HCT116 (cell line): Measurements from ENCODE around the gene GNPTAB. TPM values are rescaled to one million over a fixed set of nuclear protein-coding genes. Genes with fewer than 3 reads are reported as not detected.
"Not testable (repeated sequence)": the region's sequence is repeated elsewhere in the genome, so short reads cannot be mapped to it uniquely, and the experiment has no call there.

Experiments used
- ATAC-seq: fragments of 200-7000 bp; cut with Tn5 transposase; 2 replicates; pipeline ENCODE4 v1.9.1; 2020; ENCODE audit warnings: mild to moderate bottlenecking, moderate library complexity
- BruUV-seq: library from RNA; stranded (reverse); fragments of 400-500 nt; replicated peaks from 2 replicates; lab custom pipeline; 2021; lab: Mats Ljungman, UMichigan
- CTCF ChIA-PET: fragments of 300-600 bp; sonication (Branson Sonifier 250); formaldehyde crosslinking; loops from one replicate; lab custom pipeline; 2021; ENCODE audit warnings: antibody characterized with exemption; lab: Charles Lee
- POLR2A ChIA-PET: fragments of 300-600, 350-600 bp; sonication (Branson Sonifier 250); formaldehyde crosslinking; loops from one replicate; lab custom pipeline; 2021; ENCODE audit warnings: antibody characterized with exemption; lab: Charles Lee
- RAD21 ChIA-PET, 2 experiments: fragments of 300-600 bp; sonication (Branson Sonifier 250); formaldehyde crosslinking; loops; one replicate each; lab custom pipeline; 2023; ENCODE audit warnings: low total read pairs in 2 of 2; ENCODE audit not compliant: uncharacterized antibody in 2 of 2, unreplicated experiment in 2 of 2, low non-redundant PET in 1 of 2; lab: Charles Lee
- DNase-seq: peaks from one replicate; pipeline ENCODE4 v3.0.0-alpha.2; 2010; ENCODE audit warnings: low read depth, low spot score
- H2AFZ ChIP-seq: fragments of 200-600 bp; shearing (Covaris generic), sonication (generic); 2 replicates; pipeline ENCODE4 v1.6.1; 2017; ENCODE audit warnings: low read depth, mixed run types, mixed read lengths, antibody characterized with exemption, low read length; ENCODE audit not compliant: poor library complexity, severe bottlenecking
- H3K27ac ChIP-seq: 2 replicates; pipeline ENCODE4 v1.5.1; 2012; ENCODE audit warnings: low read depth, low read length
- H3K27me3 ChIP-seq: fragments of 200-600 bp; sonication (generic); 2 replicates; pipeline ENCODE4 v1.6.1; 2016; ENCODE audit warnings: mixed run types, low read length, mixed read lengths; ENCODE audit not compliant: insufficient read depth
- H3K36me3 ChIP-seq, 2 experiments: fragments of 200-500 bp in 1 of 2; fragments of 200-600 bp in 1 of 2; sonication (Bioruptor generic) in 1 of 2; sonication (generic) in 1 of 2; 2 replicates each; pipeline versions ENCODE4 v1.5.1 to v1.6.1; 2014 to 2016; ENCODE audit warnings: low read length in 2 of 2, inconsistent platforms in 1 of 2, mixed read lengths in 1 of 2, mixed run types in 1 of 2; ENCODE audit not compliant: insufficient read depth in 2 of 2, control insufficient read depth in 1 of 2
- H3K4me1 ChIP-seq, 2 experiments: fragments of 200-600 bp in 1 of 2; sonication (generic) in 1 of 2; 2 replicates each; pipeline versions ENCODE4 v1.5.1 to v1.6.1; 2012 to 2017; ENCODE audit warnings: low read length in 2 of 2, inconsistent platforms in 1 of 2, mild to moderate bottlenecking in 1 of 2, mixed read lengths in 1 of 2, mixed run types in 1 of 2, moderate library complexity in 1 of 2; ENCODE audit not compliant: insufficient read depth in 2 of 2, control insufficient read depth in 1 of 2
- H3K4me2 ChIP-seq: fragments of 200-600 bp; sonication (generic); 2 replicates; pipeline ENCODE4 v1.6.1; 2017; ENCODE audit warnings: mixed run types, low read length, mixed read lengths
- H3K4me3 ChIP-seq, 2 experiments: fragments of 200-600 bp in 1 of 2; sonication (generic) in 1 of 2; replicated peaks in 1 of 2; 2 replicates each; pipeline ENCODE4 v1.5.1; 2011 to 2016; ENCODE audit warnings: low read length in 2 of 2, control low read depth in 1 of 2, low read depth in 1 of 2, mild to moderate bottlenecking in 1 of 2, mixed read lengths in 1 of 2, mixed run types in 1 of 2
- H3K79me2 ChIP-seq: fragments of 200-600 bp; sonication (generic); 2 replicates; pipeline ENCODE4 v1.6.1; 2017; ENCODE audit warnings: mild to moderate bottlenecking, mixed run types, low read length, moderate library complexity, mixed read lengths; ENCODE audit not compliant: insufficient read depth
- H3K9ac ChIP-seq: fragments of 200-600 bp; sonication (generic); 2 replicates; pipeline ENCODE4 v1.6.1; 2016; ENCODE audit warnings: low read length, mixed read lengths
- H3K9me2 ChIP-seq: fragments of 200-600 bp; sonication (generic), shearing (Covaris generic); 2 replicates; pipeline ENCODE4 v1.6.1; 2017; ENCODE audit warnings: mixed run types, mild to moderate bottlenecking, moderate library complexity; ENCODE audit not compliant: insufficient read depth
- H3K9me3 ChIP-seq, 2 experiments: fragments of 200-500 bp in 1 of 2; fragments of 200-600 bp in 1 of 2; sonication (Bioruptor generic) in 1 of 2; sonication (generic) in 1 of 2; 2 replicates each; pipeline ENCODE4 v1.6.1; 2014 to 2017; ENCODE audit warnings: low read length in 2 of 2, mixed read lengths in 2 of 2, inconsistent platforms in 1 of 2, low read depth in 1 of 2, mild to moderate bottlenecking in 1 of 2, mixed run types in 1 of 2, moderate library complexity in 1 of 2; ENCODE audit not compliant: control insufficient read depth in 1 of 2, insufficient read depth in 1 of 2
- H4K20me1 ChIP-seq: fragments of 200-600 bp; sonication (generic), shearing (Covaris generic); 2 replicates; pipeline ENCODE4 v1.6.1; 2017; ENCODE audit warnings: mixed run types, mild to moderate bottlenecking, moderate library complexity; ENCODE audit not compliant: insufficient read depth
- CBX3 ChIP-seq: IDR thresholded peaks from 2 replicates; pipeline ENCODE4 v1.6.1; 2012; ENCODE audit warnings: low read depth
- EZH2 ChIP-seq: fragments of 200-600 bp; sonication (generic); IDR thresholded peaks from 2 replicates; pipeline ENCODE4 v1.6.1; 2017; ENCODE audit warnings: antibody characterized with exemption, mixed run types
- FOSL1 ChIP-seq: IDR thresholded peaks from 2 replicates; pipeline ENCODE4 v1.6.1; 2012; ENCODE audit warnings: low read depth
- MAX ChIP-seq: IDR thresholded peaks from 2 replicates; pipeline ENCODE4 v1.6.1; 2012
- POLR2A ChIP-seq: IDR thresholded peaks from 2 replicates; pipeline ENCODE4 v1.7.0; 2011; ENCODE audit warnings: borderline replicate concordance; ENCODE audit not compliant: insufficient read depth, insufficient read length; ENCODE audit errors: extremely low read depth
- POLR2AphosphoS5 ChIP-seq: IDR thresholded peaks from 2 replicates; pipeline ENCODE4 v1.6.1; 2011; ENCODE audit warnings: mild to moderate bottlenecking, low read depth, low read length, moderate library complexity
- RAD21 ChIP-seq: IDR thresholded peaks from 2 replicates; pipeline ENCODE4 v1.6.1; 2012; ENCODE audit warnings: low read depth, mild to moderate bottlenecking
- SIN3A ChIP-seq: IDR thresholded peaks from 2 replicates; pipeline ENCODE4 v1.6.1; 2012; ENCODE audit warnings: low read depth
- YY1 ChIP-seq: IDR thresholded peaks from 2 replicates; pipeline ENCODE4 v1.6.1; 2011; ENCODE audit warnings: low read length, low read depth, moderate library complexity, mild to moderate bottlenecking; ENCODE audit not compliant: insufficient replicate concordance; ENCODE audit errors: extremely low read depth
- intact Hi-C: fragments of 100-400 bp; cut with micrococcal nuclease; formaldehyde crosslinking; loops from 2 replicates; pipeline ENCODE4 v1.10.0; 2022
- total RNA-seq: library from RNA; stranded (reverse); gene quantifications from one replicate; pipeline ENCODE4 v1.2.1, GENCODE V29; 2021; ENCODE audit not compliant: unreplicated experiment
- TF ChIP-seq, protein P1 (sequence below), 3 experiments: fragments of 200-600 bp in 1 of 3; sonication (generic) in 1 of 3; IDR thresholded peaks in 2 of 3; conservative IDR thresholded peaks in 1 of 3; 2 replicates each; pipeline ENCODE4 v1.5.1; 2012 to 2017; ENCODE audit warnings: low read depth in 2 of 3, low read length in 2 of 3, antibody characterized with exemption in 1 of 3, borderline replicate concordance in 1 of 3, control low read depth in 1 of 3, mild to moderate bottlenecking in 1 of 3, mixed read lengths in 1 of 3, mixed run types in 1 of 3, moderate library complexity in 1 of 3; ENCODE audit not compliant: insufficient read depth in 1 of 3
- TF ChIP-seq, protein P2 (sequence below): IDR thresholded peaks from 2 replicates; pipeline ENCODE4 v1.6.1; 2012
- TF ChIP-seq, protein P3 (sequence below): IDR thresholded peaks from 2 replicates; pipeline ENCODE4 v1.6.1; 2012; ENCODE audit warnings: low read depth
- TF ChIP-seq, protein P4 (sequence below): IDR thresholded peaks from 2 replicates; pipeline ENCODE4 v1.6.1; 2011; ENCODE audit warnings: mild to moderate bottlenecking, low read length, moderate library complexity; ENCODE audit not compliant: insufficient replicate concordance; ENCODE audit errors: extremely low read depth

The GNPTAB gene
- total RNA-seq, 1 experiment from 2014 or later = 41.4 TPM

DNA sequence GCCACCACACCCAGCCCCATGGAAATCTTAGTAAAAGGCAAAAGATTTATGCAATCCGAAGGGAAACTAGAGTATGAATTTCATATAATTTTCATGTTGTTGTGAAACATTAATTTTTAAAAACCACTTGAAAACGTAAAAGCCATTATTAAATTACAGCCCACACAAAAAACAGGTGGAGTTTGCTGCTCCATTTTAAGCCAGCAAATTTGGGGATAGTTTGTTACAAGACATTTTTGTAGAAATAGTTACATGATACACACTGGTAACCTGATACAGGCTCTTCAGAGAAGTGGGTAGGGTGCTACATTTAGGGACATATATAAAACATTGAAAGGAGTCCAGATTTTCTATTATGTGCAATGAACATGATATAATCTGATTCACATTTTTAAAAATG lies 17.6 kb downstream of the GNPTAB start:
- Histone ChIP-seq H3K27me3 (no peaks in the 10 kb centered on the region), H3K9me2 (no peaks in the 10 kb centered on the region), H4K20me1 (no peaks in the 10 kb centered on the region), H3K36me3 (no peaks in the 10 kb centered on the region), H3K79me2 (peaks cover 9% of the 10 kb centered on the region; the same call in 1 of the 2 replicates), H2AFZ (no peak overlapping the region), H3K27ac (no peak overlapping the region), H3K9me3 (no peaks in the 10 kb centered on the region), H3K4me1 (no peaks in the 10 kb centered on the region), H3K9ac (no peak overlapping the region), H3K4me3 (no peak overlapping the region), H3K4me2 (no peak overlapping the region)
- POLR2A ChIA-PET = no interaction called here
- no peak for ATAC-seq
- no peak for DNase-seq
- RAD21 ChIA-PET = interaction anchor here in 1 of 2 experiments (0.6 kb wide), 1 partner anchor 1629 kb away, joined by 5 read pairs; no protein-coding TSS in a partner anchor
- intact Hi-C loops = no loop called here
- BruUV-seq = no TSS peak
- TF ChIP-seq POLR2A (no peak), RAD21 (no peak), CBX3 (no peak), EZH2 (no peak), YY1 (no peak), SIN3A (no peak), POLR2AphosphoS5 (no peak), FOSL1 (no peak), MAX (no peak)
- TF ChIP-seq, protein P1, sequence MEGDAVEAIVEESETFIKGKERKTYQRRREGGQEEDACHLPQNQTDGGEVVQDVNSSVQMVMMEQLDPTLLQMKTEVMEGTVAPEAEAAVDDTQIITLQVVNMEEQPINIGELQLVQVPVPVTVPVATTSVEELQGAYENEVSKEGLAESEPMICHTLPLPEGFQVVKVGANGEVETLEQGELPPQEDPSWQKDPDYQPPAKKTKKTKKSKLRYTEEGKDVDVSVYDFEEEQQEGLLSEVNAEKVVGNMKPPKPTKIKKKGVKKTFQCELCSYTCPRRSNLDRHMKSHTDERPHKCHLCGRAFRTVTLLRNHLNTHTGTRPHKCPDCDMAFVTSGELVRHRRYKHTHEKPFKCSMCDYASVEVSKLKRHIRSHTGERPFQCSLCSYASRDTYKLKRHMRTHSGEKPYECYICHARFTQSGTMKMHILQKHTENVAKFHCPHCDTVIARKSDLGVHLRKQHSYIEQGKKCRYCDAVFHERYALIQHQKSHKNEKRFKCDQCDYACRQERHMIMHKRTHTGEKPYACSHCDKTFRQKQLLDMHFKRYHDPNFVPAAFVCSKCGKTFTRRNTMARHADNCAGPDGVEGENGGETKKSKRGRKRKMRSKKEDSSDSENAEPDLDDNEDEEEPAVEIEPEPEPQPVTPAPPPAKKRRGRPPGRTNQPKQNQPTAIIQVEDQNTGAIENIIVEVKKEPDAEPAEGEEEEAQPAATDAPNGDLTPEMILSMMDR (IDR thresholded peaks at IDR 0.05 in 2 of 3, conservative IDR thresholded peaks at IDR 0.05 in 1 of 3; ENCODE audit: borderline replicate concordance in 1 of 3, insufficient read depth in 1 of 3, low read depth in 2 of 3, low read length in 2 of 3) = no peak
- TF ChIP-seq, protein P2, sequence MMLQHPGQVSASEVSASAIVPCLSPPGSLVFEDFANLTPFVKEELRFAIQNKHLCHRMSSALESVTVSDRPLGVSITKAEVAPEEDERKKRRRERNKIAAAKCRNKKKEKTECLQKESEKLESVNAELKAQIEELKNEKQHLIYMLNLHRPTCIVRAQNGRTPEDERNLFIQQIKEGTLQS = no peak
- TF ChIP-seq, protein P3, sequence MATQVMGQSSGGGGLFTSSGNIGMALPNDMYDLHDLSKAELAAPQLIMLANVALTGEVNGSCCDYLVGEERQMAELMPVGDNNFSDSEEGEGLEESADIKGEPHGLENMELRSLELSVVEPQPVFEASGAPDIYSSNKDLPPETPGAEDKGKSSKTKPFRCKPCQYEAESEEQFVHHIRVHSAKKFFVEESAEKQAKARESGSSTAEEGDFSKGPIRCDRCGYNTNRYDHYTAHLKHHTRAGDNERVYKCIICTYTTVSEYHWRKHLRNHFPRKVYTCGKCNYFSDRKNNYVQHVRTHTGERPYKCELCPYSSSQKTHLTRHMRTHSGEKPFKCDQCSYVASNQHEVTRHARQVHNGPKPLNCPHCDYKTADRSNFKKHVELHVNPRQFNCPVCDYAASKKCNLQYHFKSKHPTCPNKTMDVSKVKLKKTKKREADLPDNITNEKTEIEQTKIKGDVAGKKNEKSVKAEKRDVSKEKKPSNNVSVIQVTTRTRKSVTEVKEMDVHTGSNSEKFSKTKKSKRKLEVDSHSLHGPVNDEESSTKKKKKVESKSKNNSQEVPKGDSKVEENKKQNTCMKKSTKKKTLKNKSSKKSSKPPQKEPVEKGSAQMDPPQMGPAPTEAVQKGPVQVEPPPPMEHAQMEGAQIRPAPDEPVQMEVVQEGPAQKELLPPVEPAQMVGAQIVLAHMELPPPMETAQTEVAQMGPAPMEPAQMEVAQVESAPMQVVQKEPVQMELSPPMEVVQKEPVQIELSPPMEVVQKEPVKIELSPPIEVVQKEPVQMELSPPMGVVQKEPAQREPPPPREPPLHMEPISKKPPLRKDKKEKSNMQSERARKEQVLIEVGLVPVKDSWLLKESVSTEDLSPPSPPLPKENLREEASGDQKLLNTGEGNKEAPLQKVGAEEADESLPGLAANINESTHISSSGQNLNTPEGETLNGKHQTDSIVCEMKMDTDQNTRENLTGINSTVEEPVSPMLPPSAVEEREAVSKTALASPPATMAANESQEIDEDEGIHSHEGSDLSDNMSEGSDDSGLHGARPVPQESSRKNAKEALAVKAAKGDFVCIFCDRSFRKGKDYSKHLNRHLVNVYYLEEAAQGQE = no peak
- TF ChIP-seq, protein P4, sequence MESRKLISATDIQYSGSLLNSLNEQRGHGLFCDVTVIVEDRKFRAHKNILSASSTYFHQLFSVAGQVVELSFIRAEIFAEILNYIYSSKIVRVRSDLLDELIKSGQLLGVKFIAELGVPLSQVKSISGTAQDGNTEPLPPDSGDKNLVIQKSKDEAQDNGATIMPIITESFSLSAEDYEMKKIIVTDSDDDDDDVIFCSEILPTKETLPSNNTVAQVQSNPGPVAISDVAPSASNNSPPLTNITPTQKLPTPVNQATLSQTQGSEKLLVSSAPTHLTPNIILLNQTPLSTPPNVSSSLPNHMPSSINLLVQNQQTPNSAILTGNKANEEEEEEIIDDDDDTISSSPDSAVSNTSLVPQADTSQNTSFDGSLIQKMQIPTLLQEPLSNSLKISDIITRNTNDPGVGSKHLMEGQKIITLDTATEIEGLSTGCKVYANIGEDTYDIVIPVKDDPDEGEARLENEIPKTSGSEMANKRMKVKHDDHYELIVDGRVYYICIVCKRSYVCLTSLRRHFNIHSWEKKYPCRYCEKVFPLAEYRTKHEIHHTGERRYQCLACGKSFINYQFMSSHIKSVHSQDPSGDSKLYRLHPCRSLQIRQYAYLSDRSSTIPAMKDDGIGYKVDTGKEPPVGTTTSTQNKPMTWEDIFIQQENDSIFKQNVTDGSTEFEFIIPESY = no peak
- CTCF ChIA-PET = no interaction called here

GRCh38 chr12:101812716-101813115 lies 18.0 kb downstream of the GNPTAB start:
- H3K79me2 ChIP-seq, intact Hi-C loops, H2AFZ ChIP-seq, H3K9me3 ChIP-seq, ATAC-seq, H3K27ac ChIP-seq, H3K4me3 ChIP-seq, H4K20me1 ChIP-seq, H3K27me3 ChIP-seq, H3K36me3 ChIP-seq, CTCF ChIA-PET, H3K4me2 ChIP-seq, H3K4me1 ChIP-seq, POLR2A ChIA-PET, DNase-seq, H3K9me2 ChIP-seq, H3K9ac ChIP-seq, BruUV-seq: not testable (repeated sequence)
- RAD21 ChIA-PET = interaction anchor here in 1 of 2 experiments (0.6 kb wide), 1 partner anchor 1628 kb away, joined by 5 read pairs; no protein-coding TSS in a partner anchor
